GM23248 (cell line): Measurements from ENCODE around the gene DTNA. TPM values are rescaled to one million over a fixed set of nuclear protein-coding genes. Genes with fewer than 3 reads are reported as not detected.

Experiments used
- DNase-seq: peaks from one replicate; pipeline ENCODE4 v3.0.0-alpha.2; 2015
- H2AFZ ChIP-seq: fragments of 200-600 bp; sonication (generic); 2 replicates; pipeline ENCODE4 v1.6.1; 2016; ENCODE audit warnings: antibody characterized with exemption
- H3F3A ChIP-seq: fragments of 200-600 bp; sonication (generic); 2 replicates; pipeline ENCODE4 v1.6.1; 2016; ENCODE audit warnings: mild to moderate bottlenecking, antibody characterized with exemption, mixed run types; ENCODE audit not compliant: insufficient read depth
- H3K27ac ChIP-seq: fragments of 200-600 bp; sonication (generic); 2 replicates; pipeline ENCODE4 v1.5.1; 2016; ENCODE audit warnings: mild to moderate bottlenecking
- H3K27me3 ChIP-seq: fragments of 200-600 bp; sonication (generic); replicated peaks from 2 replicates; pipeline ENCODE4 v1.6.1; 2016; ENCODE audit warnings: mild to moderate bottlenecking; ENCODE audit not compliant: insufficient read depth
- H3K36me3 ChIP-seq: fragments of 200-600 bp; sonication (generic); 2 replicates; pipeline ENCODE4 v1.6.1; 2016; ENCODE audit warnings: low read depth, mild to moderate bottlenecking
- H3K4me1 ChIP-seq: fragments of 200-600 bp; sonication (generic); 2 replicates; pipeline ENCODE4 v1.6.1; 2016; ENCODE audit warnings: mild to moderate bottlenecking; ENCODE audit not compliant: insufficient read depth
- H3K4me2 ChIP-seq: fragments of 200-600 bp; sonication (generic); one replicate; pipeline ENCODE4 v1.6.1; 2016; ENCODE audit warnings: mild to moderate bottlenecking; ENCODE audit not compliant: unreplicated experiment
- H3K4me3 ChIP-seq: fragments of 200-600 bp; sonication (generic); 2 replicates; pipeline ENCODE4 v1.5.1; 2016; ENCODE audit warnings: mild to moderate bottlenecking
- H3K79me2 ChIP-seq: fragments of 200-600 bp; sonication (generic); 2 replicates; pipeline ENCODE4 v1.6.1; 2016; ENCODE audit warnings: mild to moderate bottlenecking; ENCODE audit not compliant: insufficient read depth
- H3K9ac ChIP-seq: fragments of 200-600 bp; sonication (generic); 2 replicates; pipeline ENCODE4 v1.6.1; 2016; ENCODE audit warnings: mild to moderate bottlenecking
- H3K9me2 ChIP-seq: fragments of 200-600 bp; sonication (generic); 2 replicates; pipeline ENCODE4 v1.6.1; 2016; ENCODE audit warnings: mixed run types, mild to moderate bottlenecking, moderate library complexity; ENCODE audit not compliant: insufficient read depth
- H3K9me3 ChIP-seq: fragments of 200-600 bp; sonication (generic); one replicate; pipeline ENCODE4 v1.6.1; 2017; ENCODE audit warnings: low read depth
- H4K20me1 ChIP-seq: fragments of 200-600 bp; sonication (generic); 2 replicates; pipeline ENCODE4 v1.6.0; 2016; ENCODE audit not compliant: insufficient read depth
- EZH2 ChIP-seq: fragments of 200-600 bp; sonication (generic); IDR thresholded peaks from 2 replicates; pipeline ENCODE4 v1.6.1; 2018; ENCODE audit warnings: antibody characterized with exemption, mild to moderate bottlenecking; ENCODE audit not compliant: insufficient read depth, poor library complexity, severe bottlenecking
- EZH2phosphoT487 ChIP-seq: fragments of 200-600 bp; sonication (generic); IDR thresholded peaks from 2 replicates; pipeline ENCODE4 v1.6.1; 2018; ENCODE audit warnings: antibody characterized with exemption, moderate library complexity, mild to moderate bottlenecking, low read depth; ENCODE audit not compliant: insufficient read depth
- WGBS, 2 experiments: methylation state at CpG; one replicate each; pipeline ENCODE4 v1.1.6; 2015 to 2017; ENCODE audit warnings: low lambda C conversion rate in 2 of 2, low coverage in 1 of 2; ENCODE audit errors: missing lambda C conversion rate in 2 of 2; 5-methylcytosine and 5-hydroxymethylcytosine counted together
- in situ Hi-C: fragments of 300-500 bp; cut with MboI; formaldehyde crosslinking; loops from 2 replicates; pipeline ENCODE4 v1.15.0; 2020
- polyA plus RNA-seq: library from polyadenylated mRNA; unstranded; fragments of >200 nt; fragmentation: Nextera tagmentation; extraction: Ambion mirVana; gene quantifications from 2 replicates; pipeline ENCODE4 v1.2.1, GENCODE V29; 2016
- total RNA-seq: library from RNA; depleted of rRNA; stranded (reverse); fragments of >200 nt; shearing (Covaris generic); gene quantifications from 2 replicates; pipeline ENCODE4 v1.2.3, GENCODE V29; 2014

The DTNA gene
- total and polyA plus RNA-seq, 2 experiments from 2014 or later: 4.2 to 5.5 TPM

DNA sequence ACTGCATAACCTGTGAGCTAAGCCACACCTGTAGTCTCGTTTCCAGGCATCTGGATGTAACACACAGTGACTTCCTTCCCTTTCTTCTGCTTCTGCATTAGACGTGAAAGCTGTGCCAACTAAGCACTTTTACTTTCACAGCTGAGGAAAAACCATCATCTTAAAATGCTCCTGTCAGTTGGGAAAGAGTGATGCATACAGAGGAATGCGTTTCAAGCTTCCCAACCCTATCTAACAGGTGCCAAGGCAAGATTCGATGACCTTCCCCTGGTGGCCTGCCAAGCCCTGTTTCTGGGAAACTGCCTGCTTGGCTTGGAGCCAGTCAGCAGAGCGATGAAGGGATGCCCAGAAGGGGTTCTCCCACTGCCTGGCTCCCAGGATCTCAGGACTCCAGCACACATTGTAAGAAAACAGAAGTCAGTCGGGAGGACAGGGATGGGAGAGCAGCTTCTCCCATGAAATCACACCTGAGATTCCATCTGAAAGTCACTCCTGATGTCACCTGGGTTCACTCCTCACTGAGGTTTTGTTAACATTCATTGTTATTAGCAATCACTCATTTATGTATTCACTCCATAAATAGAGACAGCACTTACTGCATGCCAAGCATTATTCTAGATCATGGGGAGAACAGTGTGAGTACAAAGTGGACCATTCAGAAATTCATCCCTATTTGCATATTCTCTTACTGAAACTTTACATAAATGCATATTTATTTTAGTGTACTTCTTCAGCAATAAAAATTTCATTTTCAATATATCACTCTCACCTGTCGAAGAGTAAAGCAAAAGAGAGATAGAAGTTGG, 64.1 kb downstream of the DTNA start:
- H3K4me1 ChIP-seq: peaks cover 30% of the 10 kb centered on the region
- peak overlapping the region; percentile 67 for H3K4me2 ChIP-seq
- peaks cover 25% of the 10 kb centered on the region for H3F3A ChIP-seq
- H3K36me3 ChIP-seq: no peaks in the 10 kb centered on the region
- H3K9me3 ChIP-seq: no peaks in the 10 kb centered on the region
- no peaks in the 10 kb centered on the region for H3K79me2 ChIP-seq
- no peak overlapping the region for H2AFZ ChIP-seq
- H3K4me3 ChIP-seq: no peak overlapping the region
- no peaks in the 10 kb centered on the region for H3K9me2 ChIP-seq
- TF ChIP-seq EZH2phosphoT487: no peak
- no peak for TF ChIP-seq EZH2
- DNase-seq: peak; percentile 35
- H3K9ac ChIP-seq: no peak overlapping the region
- no peaks in the 10 kb centered on the region for H4K20me1 ChIP-seq
- H3K27me3 ChIP-seq: no peaks in the 10 kb centered on the region
- WGBS, 2 experiments: 33 to 34% methylated on average over 7 of the region's 7 CpGs
- in situ Hi-C loops: no loop called here
- peak overlapping the region; percentile 71 for H3K27ac ChIP-seq

DNA sequence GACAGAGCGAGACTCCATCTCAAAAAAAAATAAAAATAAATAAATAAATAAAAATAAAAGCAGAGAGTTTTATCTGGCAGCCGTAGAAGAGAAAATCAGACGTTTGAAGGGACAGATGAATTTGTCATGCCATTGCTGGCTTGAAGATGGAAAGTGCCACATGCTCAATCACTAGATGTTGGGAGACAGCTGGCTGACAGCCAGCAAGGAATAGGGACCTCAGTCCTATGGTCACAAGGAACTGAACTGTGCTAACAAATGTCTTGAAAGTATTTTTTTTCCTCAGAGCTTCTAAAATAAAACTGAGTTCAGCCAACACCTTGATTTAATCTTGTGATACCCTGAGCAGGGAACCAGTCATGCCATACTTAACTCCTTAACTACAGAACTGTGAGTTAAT, 65.4 kb downstream of the DTNA start:
- peaks cover 25% of the 10 kb centered on the region for H3F3A ChIP-seq
- no peak overlapping the region for H3K27ac ChIP-seq
- no peak overlapping the region for H3K4me3 ChIP-seq
- H4K20me1 ChIP-seq: no peaks in the 10 kb centered on the region
- in situ Hi-C loops: loop anchor here (25.0 kb wide), 1 partner anchor 663 kb away; no protein-coding TSS in a partner anchor
- no peaks in the 10 kb centered on the region for H3K36me3 ChIP-seq
- H3K9ac ChIP-seq: no peak overlapping the region
- WGBS, 2 experiments: 77 to 79% methylated on average over 3 of the region's 3 CpGs
- peaks cover 27% of the 10 kb centered on the region for H3K4me1 ChIP-seq
- DNase-seq: no peak
- H2AFZ ChIP-seq: no peak overlapping the region
- no peaks in the 10 kb centered on the region for H3K27me3 ChIP-seq
- no peaks in the 10 kb centered on the region for H3K79me2 ChIP-seq
- no peak for TF ChIP-seq EZH2phosphoT487
- TF ChIP-seq EZH2: no peak
- no peak overlapping the region for H3K4me2 ChIP-seq
- no peaks in the 10 kb centered on the region for H3K9me2 ChIP-seq
- H3K9me3 ChIP-seq: no peaks in the 10 kb centered on the region

DNA sequence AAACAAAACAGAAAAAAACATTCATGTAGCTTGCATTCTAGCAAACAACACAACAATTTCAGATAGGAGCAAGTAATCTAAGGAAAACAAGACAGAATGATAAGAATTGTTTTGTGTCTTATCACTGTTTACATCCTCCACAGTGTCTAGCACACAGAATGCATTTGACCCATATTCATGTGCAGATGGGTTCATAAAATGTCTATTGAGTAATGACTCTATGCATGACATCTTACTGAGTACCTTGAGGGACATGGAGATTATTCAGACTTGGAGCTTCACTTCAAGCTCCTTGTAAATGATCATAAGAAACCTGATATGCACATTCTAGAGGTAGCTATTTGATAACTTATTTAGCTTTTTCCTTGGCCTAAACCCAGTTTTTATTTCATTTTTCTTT, 69.0 kb downstream of the DTNA start:
- Histone ChIP-seq H3K27me3 (no peaks in the 10 kb centered on the region), H3F3A (peaks cover 15% of the 10 kb centered on the region), H3K4me1 (peaks cover 14% of the 10 kb centered on the region), H3K9ac (no peak overlapping the region), H3K9me3 (no peaks in the 10 kb centered on the region), H3K4me3 (no peak overlapping the region), H3K4me2 (no peak overlapping the region), H3K9me2 (no peaks in the 10 kb centered on the region), H2AFZ (no peak overlapping the region), H3K27ac (no peak overlapping the region), H4K20me1 (no peaks in the 10 kb centered on the region), H3K79me2 (no peaks in the 10 kb centered on the region), H3K36me3 (no peaks in the 10 kb centered on the region)
- in situ Hi-C loops: loop anchor here (25.0 kb wide), 1 partner anchor 667 kb away; no protein-coding TSS in a partner anchor
- no peak for TF ChIP-seq EZH2
- TF ChIP-seq EZH2phosphoT487: no peak
- DNase-seq: no peak

DNA sequence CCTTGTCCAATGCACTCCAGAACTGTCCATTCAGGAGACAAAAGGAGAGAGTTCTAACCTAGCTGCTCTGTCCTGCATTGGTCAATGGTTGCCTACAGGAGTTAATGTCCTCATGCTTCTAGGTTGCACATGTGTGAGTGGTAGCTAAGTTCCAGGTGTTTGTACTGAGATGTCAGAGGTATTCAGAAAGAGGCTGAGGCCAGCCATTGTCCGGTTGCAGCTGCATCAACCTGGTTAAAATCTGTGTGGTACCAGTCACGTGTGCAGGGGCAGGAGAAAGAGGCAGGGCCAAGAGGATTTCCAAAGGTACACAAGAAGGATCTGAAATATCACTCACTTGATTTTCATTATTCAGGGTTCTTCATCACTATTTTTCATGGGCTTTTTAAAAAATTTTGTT, 70.8 kb downstream of the DTNA start:
- WGBS, 2 experiments: 92 to 98% methylated on average over 2 of the region's 2 CpGs
- H3F3A ChIP-seq: peaks cover 15% of the 10 kb centered on the region
- in situ Hi-C loops: loop anchor here (25.0 kb wide), 1 partner anchor 669 kb away; no protein-coding TSS in a partner anchor

More for the DNA sequence above, 70.8 kb downstream of the DTNA start:
- no peaks in the 10 kb centered on the region for H3K9me2 ChIP-seq
- no peak for TF ChIP-seq EZH2phosphoT487
- TF ChIP-seq EZH2: no peak
- no peaks in the 10 kb centered on the region for H3K9me3 ChIP-seq
- no peak for DNase-seq
- no peak overlapping the region for H3K4me2 ChIP-seq
- no peak overlapping the region for H3K9ac ChIP-seq
- no peaks in the 10 kb centered on the region for H3K27me3 ChIP-seq
- no peak overlapping the region for H3K27ac ChIP-seq
- H3K4me1 ChIP-seq: peaks cover 20% of the 10 kb centered on the region
- no peaks in the 10 kb centered on the region for H3K36me3 ChIP-seq
- no peak overlapping the region for H3K4me3 ChIP-seq
- no peaks in the 10 kb centered on the region for H3K79me2 ChIP-seq
- H4K20me1 ChIP-seq: no peaks in the 10 kb centered on the region
- H2AFZ ChIP-seq: no peak overlapping the region
